Spinal cord (tissue), 10 donors: ENCODE measurements around the gene PLXNB3. TPM values are rescaled to one million over a fixed set of nuclear protein-coding genes. Genes with fewer than 3 reads are reported as not detected.

ENCODE experiments used
- DNase-seq, 6 donors: peaks; one replicate each; pipeline versions ENCODE4 v3.0.0 to v3.0.0-alpha.2; 2013 to 2015; ENCODE audit warnings: low spot score in 6 of 6, low read depth in 4 of 6
- H3K27ac ChIP-seq: one replicate; pipeline ENCODE4 v1.5.1; 2013; ENCODE audit warnings: low read depth, low read length, control low read depth
- H3K27me3 ChIP-seq: one replicate; pipeline ENCODE4 v1.6.1; 2013; ENCODE audit warnings: low read length; ENCODE audit not compliant: control insufficient read depth, insufficient read depth
- H3K36me3 ChIP-seq: one replicate; pipeline ENCODE4 v1.6.1; 2013; ENCODE audit warnings: low read length; ENCODE audit not compliant: control insufficient read depth, insufficient read depth
- H3K4me1 ChIP-seq: one replicate; pipeline ENCODE4 v1.6.1; 2013; ENCODE audit warnings: low read length; ENCODE audit not compliant: control insufficient read depth, insufficient read depth
- H3K4me3 ChIP-seq: one replicate; pipeline ENCODE4 v1.5.1; 2013; ENCODE audit warnings: low read depth, low read length, control low read depth
- H3K9me3 ChIP-seq: one replicate; pipeline ENCODE4 v1.6.1; 2013; ENCODE audit warnings: low read length; ENCODE audit not compliant: control insufficient read depth, insufficient read depth
- WGBS: methylation state at CpG from one replicate; pipeline ENCODE4 v1.1.5; 2013; ENCODE audit warnings: missing lambda C conversion rate; ENCODE audit not compliant: insufficient coverage; 5-methylcytosine and 5-hydroxymethylcytosine counted together
- long read RNA-seq, 4 donors: transcript quantifications; one replicate each; lab custom pipeline, GENCODE V29; 2026
- polyA plus RNA-seq, 2 donors: library from polyadenylated mRNA; unstranded; fragments of 120-200 nt; gene quantifications; one replicate each; pipeline ENCODE4 v1.2.1, GENCODE V29; 2013; ENCODE audit not compliant: insufficient read length in 2 of 2
- total RNA-seq, 2 donors: library from RNA; depleted of rRNA in 1 of 2; stranded (reverse); fragments of 120-200 nt in 1 of 2; fragments of >200 nt in 1 of 2; gene quantifications; one replicate each; pipeline versions ENCODE4 v1.2.3 to v1.2.4, GENCODE V29; 2013 to 2014
- donor health status: healthy.

Gene PLXNB3
- total RNA-seq, result 10 to 100 TPM; 14.6 to 21.7 TPM
- polyA plus RNA-seq, result 100 to 1,000 TPM; 132 to 136 TPM
- long read RNA-seq, donor 1, partial matches to known transcripts, result 11 of 11 reads
- long read RNA-seq, donor 1, other reads (novel, unspliced or antisense), result 0 of 11 reads
- long read RNA-seq, donor 2, result 0 reads
- long read RNA-seq, donor 3, result 0 reads
- long read RNA-seq, donor 4, result 0 reads

- no peaks in the 10 kb centered on the region for H3K9me3 ChIP-seq
- peaks cover 28% of the 10 kb centered on the region for H3K36me3 ChIP-seq
- no peaks in the 10 kb centered on the region for H3K27me3 ChIP-seq
- peaks cover 53% of the 10 kb centered on the region for H3K4me1 ChIP-seq
- WGBS, result 38% methylated on average over 22 of the region's 26 CpGs
- peak in 2 of 6 donors; percentile 78 to 80 for DNase-seq
- peak within 1 kb of the TSS; percentile 43 for H3K4me3 ChIP-seq
- peak within 1 kb of the TSS; percentile 83 for H3K27ac ChIP-seq
Observed at GRCh38 chrX:153763989-153764755, at the start of gene PLXNB3. Gene PLXNB3 (plus strand): TSS chrX:153764249. CDS start chrX:153765536, 1,287 bp downstream.

- peaks cover 27% of the 10 kb centered on the region for H3K36me3 ChIP-seq
- 86% methylated on average over 3 of the region's 3 CpGs for WGBS
- no peaks in the 10 kb centered on the region for H3K4me1 ChIP-seq
- no peak overlapping the region for H3K4me3 ChIP-seq
- H3K27me3 ChIP-seq, result no peaks in the 10 kb centered on the region
- no peak overlapping the region for H3K27ac ChIP-seq
- H3K9me3 ChIP-seq, result no peaks in the 10 kb centered on the region
- no peak for DNase-seq
Observed at GRCh38 chrX:153714256-153714655, 49.8 kb upstream of the PLXNB3 start.

- WGBS, result 93% methylated on average over 3 of the region's 9 CpGs
- no peaks in the 10 kb centered on the region for H3K27me3 ChIP-seq
- no peak for DNase-seq
- peaks cover 22% of the 10 kb centered on the region for H3K36me3 ChIP-seq
- no peak overlapping the region for H3K4me3 ChIP-seq
- no peak overlapping the region for H3K27ac ChIP-seq
- no peaks in the 10 kb centered on the region for H3K9me3 ChIP-seq
- no peaks in the 10 kb centered on the region for H3K4me1 ChIP-seq
Observed at GRCh38 chrX:153717445-153717844, 46.6 kb upstream of the PLXNB3 start.

GRCh38 chrX:153719238-153719637 is 44.8 kb upstream of the PLXNB3 start:
- peaks cover 22% of the 10 kb centered on the region for H3K36me3 ChIP-seq
- H3K4me3 ChIP-seq, result no peak overlapping the region
- H3K27ac ChIP-seq, result no peak overlapping the region
- no peaks in the 10 kb centered on the region for H3K9me3 ChIP-seq
- DNase-seq, result no peak
- H3K4me1 ChIP-seq, result peaks cover 10% of the 10 kb centered on the region
- 57% methylated on average over 2 of the region's 2 CpGs for WGBS
- H3K27me3 ChIP-seq, result no peaks in the 10 kb centered on the region

GRCh38 chrX:153719701-153720100 is 44.3 kb upstream of the PLXNB3 start:
- WGBS, result 77% methylated on average over 2 of the region's 2 CpGs
- DNase-seq, result no peak
- no peaks in the 10 kb centered on the region for H3K27me3 ChIP-seq

GRCh38 chrX:153722704-153723350 is 41.2 kb upstream of the PLXNB3 start:
- no peak overlapping the region for H3K27ac ChIP-seq
- no peaks in the 10 kb centered on the region for H3K9me3 ChIP-seq
- H3K4me3 ChIP-seq, result peak overlapping the region; percentile 41
- no peaks in the 10 kb centered on the region for H3K27me3 ChIP-seq
- peaks cover 43% of the 10 kb centered on the region for H3K4me1 ChIP-seq
- no peak for DNase-seq
- peaks cover 10% of the 10 kb centered on the region for H3K36me3 ChIP-seq
- WGBS, result 71% methylated on average over 12 of the region's 12 CpGs

More at GRCh38 chrX:153719701-153720100, 44.3 kb upstream of the PLXNB3 start:
- Histone ChIP-seq H3K36me3 (peaks cover 22% of the 10 kb centered on the region), H3K27ac (no peak overlapping the region), H3K4me1 (peaks cover 11% of the 10 kb centered on the region), H3K9me3 (no peaks in the 10 kb centered on the region), H3K4me3 (no peak overlapping the region)

GRCh38 chrX:153723351-153724251 is 40.4 kb upstream of the PLXNB3 start:
- Histone ChIP-seq H3K4me3 (peak overlapping the region; percentile 41), H3K4me1 (peaks cover 50% of the 10 kb centered on the region), H3K9me3 (no peaks in the 10 kb centered on the region), H3K27me3 (no peaks in the 10 kb centered on the region), H3K36me3 (peaks cover 12% of the 10 kb centered on the region), H3K27ac (peak overlapping the region; percentile 35)
- DNase-seq, result peak in 2 of 6 donors; percentile 29 to 44
- WGBS, result 16% methylated on average over 78 of the region's 78 CpGs

GRCh38 chrX:153724252-153725038 is 39.6 kb upstream of the PLXNB3 start, which contains the start of the genes ABCD1 and BCAP31:
Gene ABCD1 (plus strand): TSS chrX:153724856. CDS start chrX:153725267, 411 bp downstream.
Gene BCAP31 (minus strand): TSS chrX:153724387. CDS start chrX:153723244, 1,143 bp downstream.
- Histone ChIP-seq H3K4me1 (peaks cover 58% of the 10 kb centered on the region), H3K27ac (peak within 1 kb of the TSS; percentile 61), H3K4me3 (peak within 1 kb of the TSS; percentile 41), H3K9me3 (no peaks in the 10 kb centered on the region), H3K36me3 (peaks cover 18% of the 10 kb centered on the region), H3K27me3 (no peaks in the 10 kb centered on the region)
- WGBS, result 21% methylated on average over 66 of the region's 88 CpGs
- DNase-seq, result peak in 3 of 6 donors; percentile 73 to 95 (median 93)
